Measurements from ENCODE around the gene COX10.

GRCh38 chr17:14144508-14144907 is 75.2 kb downstream of the COX10 start:
- no peak for TF ChIP-seq CTCF (conservative IDR thresholded peaks at IDR 0.05)
- TF ChIP-seq ZFX (IDR thresholded peaks at IDR 0.05): no peak
